ENCODE data around the gene SOX13.

- TF ChIP-seq POLR2AphosphoS5 (IDR thresholded peaks at IDR 0.05; ENCODE audit: low read depth, low read length), result no peak
- TF ChIP-seq TAF1 (IDR thresholded peaks at IDR 0.05; ENCODE audit: low read depth, low read length), result no peak
- no peak for TF ChIP-seq POLR2A (IDR thresholded peaks at IDR 0.05; ENCODE audit: low read depth, low read length)
- TF ChIP-seq SPI1 (IDR thresholded peaks at IDR 0.05; ENCODE audit: low read depth, low read length), result no peak
- no peak for TF ChIP-seq PAX5 (IDR thresholded peaks at IDR 0.05; ENCODE audit: insufficient read depth, low read length, severe bottlenecking)
- no peak for TF ChIP-seq POU2F2 (IDR thresholded peaks at IDR 0.05; ENCODE audit: low read depth, low read length)
Measured at GRCh38 chr1:204070895-204071294, 2.0 kb upstream of the SOX13 start.
